Chondrocyte (in vitro differentiated cells): ENCODE data around the gene ITGA11. TPM values are rescaled to one million over a fixed set of nuclear protein-coding genes. Genes with fewer than 3 reads are reported as not detected.

ENCODE experiments used
- DNase-seq: peaks from one replicate; pipeline ENCODE4 v3.0.0; 2021; ENCODE audit warnings: mixed read lengths, low spot score
- H3K27ac Mint-ChIP-seq: one replicate; pipeline ENCODE4 v1.8.0; 2021; ENCODE audit warnings: mild to moderate bottlenecking, moderate library complexity, mixed read lengths; ENCODE audit not compliant: unreplicated experiment
- H3K27me3 Mint-ChIP-seq: 2 replicates; pipeline ENCODE4 v1.8.0; 2021; ENCODE audit warnings: low read depth, mixed read lengths
- H3K36me3 Mint-ChIP-seq: 2 replicates; pipeline ENCODE4 v1.8.0; 2021; ENCODE audit warnings: low read depth, mixed read lengths
- H3K4me1 Mint-ChIP-seq: 2 replicates; pipeline ENCODE4 v1.8.0; 2021; ENCODE audit warnings: low read depth, mild to moderate bottlenecking, mixed read lengths
- H3K4me3 Mint-ChIP-seq: one replicate; pipeline ENCODE4 v1.8.0; 2021; ENCODE audit warnings: mild to moderate bottlenecking, moderate library complexity, mixed read lengths; ENCODE audit not compliant: unreplicated experiment
- H3K9me3 Mint-ChIP-seq: 2 replicates; pipeline ENCODE4 v1.8.0; 2021; ENCODE audit warnings: low read depth, mixed read lengths
- total RNA-seq: library from RNA; stranded (reverse); gene quantifications from 3 replicates; pipeline ENCODE4 v1.2.1, GENCODE V29; 2021
- TF ChIP-seq, protein P1 (sequence below): fragments of 200-600 bp; sonication (generic); IDR thresholded peaks from 2 replicates; pipeline ENCODE4 v1.5.0; 2021; ENCODE audit warnings: antibody characterized with exemption, mild to moderate bottlenecking, moderate library complexity

The ITGA11 gene
- total RNA-seq, 1 donor from 2014 or later = 1,092 TPM

DNA sequence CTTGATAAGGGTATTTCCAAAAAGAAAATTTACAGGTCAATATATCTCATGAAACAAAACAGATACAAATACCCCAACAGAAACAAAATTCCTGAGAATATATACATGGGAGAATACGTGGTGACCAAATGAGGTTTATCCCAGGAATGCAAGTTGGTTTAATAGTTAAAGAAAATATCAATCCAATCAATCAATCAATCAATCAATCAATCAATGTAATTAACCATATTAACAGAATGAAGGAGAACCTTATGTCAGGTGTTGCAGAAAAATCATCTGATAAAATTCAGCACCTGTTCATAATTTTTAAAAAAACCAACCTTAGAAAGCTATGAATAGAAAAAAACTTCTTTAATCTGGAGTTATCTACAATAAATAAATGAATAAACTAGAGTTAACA is 35.9 kb downstream of the ITGA11 start:
- no peak for DNase-seq
- peaks cover 23% of the 10 kb centered on the region for H3K9me3 Mint-ChIP-seq
- TF ChIP-seq, protein P1, sequence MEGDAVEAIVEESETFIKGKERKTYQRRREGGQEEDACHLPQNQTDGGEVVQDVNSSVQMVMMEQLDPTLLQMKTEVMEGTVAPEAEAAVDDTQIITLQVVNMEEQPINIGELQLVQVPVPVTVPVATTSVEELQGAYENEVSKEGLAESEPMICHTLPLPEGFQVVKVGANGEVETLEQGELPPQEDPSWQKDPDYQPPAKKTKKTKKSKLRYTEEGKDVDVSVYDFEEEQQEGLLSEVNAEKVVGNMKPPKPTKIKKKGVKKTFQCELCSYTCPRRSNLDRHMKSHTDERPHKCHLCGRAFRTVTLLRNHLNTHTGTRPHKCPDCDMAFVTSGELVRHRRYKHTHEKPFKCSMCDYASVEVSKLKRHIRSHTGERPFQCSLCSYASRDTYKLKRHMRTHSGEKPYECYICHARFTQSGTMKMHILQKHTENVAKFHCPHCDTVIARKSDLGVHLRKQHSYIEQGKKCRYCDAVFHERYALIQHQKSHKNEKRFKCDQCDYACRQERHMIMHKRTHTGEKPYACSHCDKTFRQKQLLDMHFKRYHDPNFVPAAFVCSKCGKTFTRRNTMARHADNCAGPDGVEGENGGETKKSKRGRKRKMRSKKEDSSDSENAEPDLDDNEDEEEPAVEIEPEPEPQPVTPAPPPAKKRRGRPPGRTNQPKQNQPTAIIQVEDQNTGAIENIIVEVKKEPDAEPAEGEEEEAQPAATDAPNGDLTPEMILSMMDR = no peak
- H3K36me3 Mint-ChIP-seq = peaks cover 50% of the 10 kb centered on the region
- H3K4me3 Mint-ChIP-seq = no peak overlapping the region
- H3K27me3 Mint-ChIP-seq = no peaks in the 10 kb centered on the region
- H3K27ac Mint-ChIP-seq = no peak overlapping the region
- H3K4me1 Mint-ChIP-seq = peaks cover 59% of the 10 kb centered on the region

GRCh38 chr15:68391121-68391520 is 40.8 kb downstream of the ITGA11 start:
- DNase-seq = no peak
- Mint-ChIP-seq H3K9me3 (peaks cover 20% of the 10 kb centered on the region), H3K27me3 (no peaks in the 10 kb centered on the region), H3K4me3 (no peak overlapping the region), H3K27ac (no peak overlapping the region), H3K4me1 (peaks cover 45% of the 10 kb centered on the region), H3K36me3 (peaks cover 38% of the 10 kb centered on the region)
- TF ChIP-seq, protein P1 = no peak

GRCh38 chr15:68389936-68390817 is 41.8 kb downstream of the ITGA11 start:
- no peak for DNase-seq
- H3K36me3 Mint-ChIP-seq = peaks cover 35% of the 10 kb centered on the region
- TF ChIP-seq, protein P1 = no peak
- H3K27me3 Mint-ChIP-seq = no peaks in the 10 kb centered on the region
- H3K27ac Mint-ChIP-seq = no peak overlapping the region
- peaks cover 46% of the 10 kb centered on the region for H3K4me1 Mint-ChIP-seq
- H3K9me3 Mint-ChIP-seq = peaks cover 13% of the 10 kb centered on the region
- peak overlapping the region; percentile 37 for H3K4me3 Mint-ChIP-seq

DNA sequence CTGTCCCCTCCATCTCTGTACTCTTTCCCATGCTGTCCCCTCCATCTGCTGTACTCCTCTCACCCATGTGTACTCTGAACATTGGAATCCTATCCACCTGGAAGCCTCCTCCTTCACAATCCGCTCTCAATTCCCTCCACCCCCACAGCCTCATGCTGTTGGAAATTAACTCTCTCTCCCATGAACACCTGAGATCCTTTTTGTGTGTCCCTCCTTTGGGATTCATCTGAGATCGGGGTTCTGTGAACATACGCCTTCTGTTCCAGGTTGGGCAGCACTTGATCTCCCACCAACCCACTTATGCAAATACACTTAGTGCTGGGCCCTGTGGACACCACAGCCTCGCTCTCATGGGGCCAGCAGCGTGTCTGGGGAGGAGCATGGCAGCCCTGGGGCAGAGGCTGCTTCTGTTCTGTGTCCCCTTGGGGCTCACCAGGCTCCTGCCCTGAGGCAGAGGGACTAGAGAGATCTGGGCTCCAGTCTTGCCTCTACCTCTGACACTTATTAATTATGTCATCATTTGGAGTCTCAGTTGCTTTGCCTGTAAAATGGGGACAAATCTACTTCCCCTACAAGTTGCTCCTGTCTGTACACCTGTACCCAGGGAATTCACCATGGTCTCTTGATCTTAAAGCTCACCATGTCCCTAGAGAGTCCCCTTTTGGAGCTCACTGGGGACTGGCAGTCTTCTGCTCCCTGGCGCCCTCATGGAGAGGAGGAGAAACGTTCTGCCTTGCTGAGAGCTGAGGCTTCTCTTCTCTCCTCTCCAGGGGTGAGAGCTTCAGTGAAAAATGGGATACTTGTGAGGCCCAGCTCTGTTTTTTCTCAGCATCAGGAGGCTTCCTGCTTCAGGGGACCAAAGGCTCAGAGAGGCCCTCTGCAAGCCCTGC is 42.7 kb downstream of the ITGA11 start:
- TF ChIP-seq, protein P1 = peak; percentile 52
- Mint-ChIP-seq H3K4me1 (peaks cover 47% of the 10 kb centered on the region), H3K9me3 (peaks cover 13% of the 10 kb centered on the region), H3K27ac (no peak overlapping the region), H3K36me3 (peaks cover 34% of the 10 kb centered on the region), H3K4me3 (no peak overlapping the region), H3K27me3 (no peaks in the 10 kb centered on the region)
- DNase-seq = no peak
